ENCODE measurements around the gene FARP1.

- TF ChIP-seq POLR2A (IDR thresholded peaks at IDR 0.05) = no peak
- TF ChIP-seq CTCF (IDR thresholded peaks at IDR 0.05) = no peak
These were observed 157.1 kb downstream of the FARP1 start for GRCh38 chr13:98299966-98300350.
